ENCODE measurements around the gene SATB2.

The SATB2 gene

GRCh38 chr2:199388728-199389268 lies 68.9 kb downstream of the SATB2 start:
- TF ChIP-seq CTCF (conservative IDR thresholded peaks at IDR 0.05) (no peak), ZFX (IDR thresholded peaks at IDR 0.05) (no peak)
- H3K27ac ChIP-seq, result no peak overlapping the region

GRCh38 chr2:199384043-199384442 lies 73.7 kb downstream of the SATB2 start:
- no peak overlapping the region for H3K27ac ChIP-seq
- no peak for TF ChIP-seq CTCF (conservative IDR thresholded peaks at IDR 0.05)
- TF ChIP-seq ZFX (IDR thresholded peaks at IDR 0.05), result no peak

GRCh38 chr2:199383021-199383420 lies 74.7 kb downstream of the SATB2 start:
- TF ChIP-seq CTCF (conservative IDR thresholded peaks at IDR 0.05) (no peak), ZFX (IDR thresholded peaks at IDR 0.05) (no peak)

GRCh38 chr2:199382091-199382490 lies 75.6 kb downstream of the SATB2 start:
- no peak for TF ChIP-seq ZFX (IDR thresholded peaks at IDR 0.05)
- TF ChIP-seq CTCF (conservative IDR thresholded peaks at IDR 0.05), result no peak
- H3K27ac ChIP-seq, result no peak overlapping the region

More at GRCh38 chr2:199383021-199383420, 74.7 kb downstream of the SATB2 start:
- H3K27ac ChIP-seq, result no peak overlapping the region

- no peak for TF ChIP-seq CTCF (conservative IDR thresholded peaks at IDR 0.05)
- TF ChIP-seq ZFX (IDR thresholded peaks at IDR 0.05), result no peak
- no peak overlapping the region for H3K27ac ChIP-seq
Measured at GRCh38 chr2:199381531-199381930, 76.2 kb downstream of the SATB2 start.

GRCh38 chr2:199378948-199379650 lies 78.6 kb downstream of the SATB2 start:
- H3K27ac ChIP-seq, result no peak overlapping the region

More at GRCh38 chr2:199378948-199379650, 78.6 kb downstream of the SATB2 start:
- TF ChIP-seq CTCF (conservative IDR thresholded peaks at IDR 0.05) (no peak), ZFX (IDR thresholded peaks at IDR 0.05) (no peak)

Measured in C4-2B (cell line).